HG03432 (cell line): Measurements from ENCODE around the gene LPGAT1.

Source experiments
- ATAC-seq: cut with Tn5 transposase; IDR thresholded peaks from one replicate; pipeline ENCODE4 v1.9.1; 2021; ENCODE audit warnings: mild to moderate bottlenecking, moderate library complexity; ENCODE audit not compliant: unreplicated experiment

LPGAT1 gene

GRCh38 chr1:211829343-211830054 is 1.1 kb downstream of the LPGAT1 start:
- ATAC-seq, result no peak

- ATAC-seq, result no peak
Observed at GRCh38 chr1:211828584-211829342, 1.8 kb downstream of the LPGAT1 start.

GRCh38 chr1:211827051-211827450 is 3.5 kb downstream of the LPGAT1 start:
- no peak for ATAC-seq

GRCh38 chr1:211825980-211826379 is 4.6 kb downstream of the LPGAT1 start:
- ATAC-seq, result no peak

GRCh38 chr1:211822677-211823407 is 7.7 kb downstream of the LPGAT1 start:
- ATAC-seq, result no peak

- ATAC-seq, result no peak
Observed at GRCh38 chr1:211816586-211816985, 14.0 kb downstream of the LPGAT1 start.

- no peak for ATAC-seq
Observed at GRCh38 chr1:211814313-211814712, 16.2 kb downstream of the LPGAT1 start.

GRCh38 chr1:211813590-211813989 is 17.0 kb downstream of the LPGAT1 start:
- ATAC-seq, result no peak

GRCh38 chr1:211812584-211812983 is 18.0 kb downstream of the LPGAT1 start:
- no peak for ATAC-seq

GRCh38 chr1:211811848-211812247 is 18.7 kb downstream of the LPGAT1 start:
- no peak for ATAC-seq

GRCh38 chr1:211811126-211811525 is 19.4 kb downstream of the LPGAT1 start:
- no peak for ATAC-seq

GRCh38 chr1:211808475-211808874 is 22.1 kb downstream of the LPGAT1 start:
- ATAC-seq, result no peak

- ATAC-seq, result no peak
Observed at GRCh38 chr1:211804915-211805314, 25.6 kb downstream of the LPGAT1 start.

GRCh38 chr1:211800925-211801607 is 29.5 kb downstream of the LPGAT1 start:
- no peak for ATAC-seq

- ATAC-seq, result no peak
Observed at GRCh38 chr1:211797994-211798393, 32.6 kb downstream of the LPGAT1 start.

GRCh38 chr1:211791979-211792378 is 38.6 kb downstream of the LPGAT1 start:
- no peak for ATAC-seq

GRCh38 chr1:211789641-211790464 is 40.7 kb downstream of the LPGAT1 start:
- no peak for ATAC-seq

GRCh38 chr1:211788626-211789025 is 41.9 kb downstream of the LPGAT1 start:
- ATAC-seq, result no peak

GRCh38 chr1:211783897-211784296 is 46.7 kb downstream of the LPGAT1 start:
- ATAC-seq, result no peak

GRCh38 chr1:211783266-211783665 is 47.3 kb downstream of the LPGAT1 start:
- no peak for ATAC-seq
